ENCODE data around the gene EMC10.

The EMC10 gene

DNA sequence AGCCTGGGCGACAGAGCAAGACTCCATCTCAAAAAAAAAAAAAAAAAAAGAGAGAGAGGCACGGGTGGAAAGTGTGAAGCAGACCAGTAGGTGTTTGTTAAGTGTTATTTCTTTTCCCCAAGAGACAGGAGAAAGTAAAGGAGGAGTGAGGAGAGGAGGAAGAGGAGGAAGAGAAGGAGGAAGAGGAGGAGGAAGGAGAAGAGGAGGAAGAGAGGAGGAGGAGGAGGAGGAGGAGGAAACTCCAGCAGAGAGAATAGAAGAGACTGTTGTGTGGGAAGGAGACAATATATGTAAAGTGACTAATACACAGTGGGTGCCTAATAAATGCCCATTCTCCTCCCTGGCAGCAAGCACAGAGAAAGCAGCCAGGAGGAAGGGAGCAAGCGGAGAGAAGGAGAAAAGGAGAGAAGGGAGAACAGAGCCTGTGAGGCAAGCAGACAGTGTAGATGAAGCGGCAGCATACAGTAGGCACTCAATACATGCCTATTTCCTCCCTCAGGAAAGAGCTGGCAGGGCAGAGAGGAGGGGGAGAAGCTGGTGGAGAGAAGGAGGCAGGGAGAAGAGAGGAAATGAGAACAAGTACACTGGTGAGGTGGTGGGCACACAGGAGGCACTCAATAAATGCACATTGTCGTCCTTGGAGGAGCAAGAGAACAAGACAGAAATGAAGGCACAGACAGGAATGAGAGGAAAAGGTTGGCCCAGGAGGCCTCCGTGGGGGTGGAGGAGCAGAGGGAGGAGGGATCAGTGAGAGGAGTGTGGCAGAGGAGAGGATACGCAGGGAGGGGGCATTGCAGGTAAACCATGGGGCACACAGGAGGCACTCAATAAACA lies 18.1 kb downstream of the EMC10 start:
- Histone ChIP-seq H3K36me3 (ENCODE audit: control insufficient read depth, low read length) (no peaks in the 10 kb centered on the region), H3K9me3 (ENCODE audit: control insufficient read depth, insufficient read depth, low read length) (no peaks in the 10 kb centered on the region), H3K79me2 (ENCODE audit: control insufficient read depth, low read length) (no peaks in the 10 kb centered on the region), H4K20me1 (ENCODE audit: control insufficient read depth, insufficient read depth, low read depth, low read length) (no peaks in the 10 kb centered on the region), H3F3A (ENCODE audit: control insufficient read depth, insufficient read depth) (peaks cover 6% of the 10 kb centered on the region), H3K27me3 (ENCODE audit: control insufficient read depth, low read length) (no peaks in the 10 kb centered on the region), H3K4me2 (ENCODE audit: low read length) (no peak overlapping the region), H3K27ac (ENCODE audit: low read depth, low read length) (no peak overlapping the region), H3K4me3 (ENCODE audit: low read length) (no peak overlapping the region), H3K9me2 (replicated peaks; ENCODE audit: control insufficient read depth, low read length) (no peaks in the 10 kb centered on the region), H3K4me1 (ENCODE audit: control insufficient read depth, low read length) (peaks cover 12% of the 10 kb centered on the region)
- TF ChIP-seq EZH2phosphoT487 (IDR thresholded peaks at IDR 0.05; ENCODE audit: borderline replicate concordance, low read length), result no peak
- TF ChIP-seq, protein P1, sequence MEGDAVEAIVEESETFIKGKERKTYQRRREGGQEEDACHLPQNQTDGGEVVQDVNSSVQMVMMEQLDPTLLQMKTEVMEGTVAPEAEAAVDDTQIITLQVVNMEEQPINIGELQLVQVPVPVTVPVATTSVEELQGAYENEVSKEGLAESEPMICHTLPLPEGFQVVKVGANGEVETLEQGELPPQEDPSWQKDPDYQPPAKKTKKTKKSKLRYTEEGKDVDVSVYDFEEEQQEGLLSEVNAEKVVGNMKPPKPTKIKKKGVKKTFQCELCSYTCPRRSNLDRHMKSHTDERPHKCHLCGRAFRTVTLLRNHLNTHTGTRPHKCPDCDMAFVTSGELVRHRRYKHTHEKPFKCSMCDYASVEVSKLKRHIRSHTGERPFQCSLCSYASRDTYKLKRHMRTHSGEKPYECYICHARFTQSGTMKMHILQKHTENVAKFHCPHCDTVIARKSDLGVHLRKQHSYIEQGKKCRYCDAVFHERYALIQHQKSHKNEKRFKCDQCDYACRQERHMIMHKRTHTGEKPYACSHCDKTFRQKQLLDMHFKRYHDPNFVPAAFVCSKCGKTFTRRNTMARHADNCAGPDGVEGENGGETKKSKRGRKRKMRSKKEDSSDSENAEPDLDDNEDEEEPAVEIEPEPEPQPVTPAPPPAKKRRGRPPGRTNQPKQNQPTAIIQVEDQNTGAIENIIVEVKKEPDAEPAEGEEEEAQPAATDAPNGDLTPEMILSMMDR (IDR thresholded peaks at IDR 0.05; ENCODE audit: low read depth, low read length, poor library complexity, severe bottlenecking), result no peak

DNA sequence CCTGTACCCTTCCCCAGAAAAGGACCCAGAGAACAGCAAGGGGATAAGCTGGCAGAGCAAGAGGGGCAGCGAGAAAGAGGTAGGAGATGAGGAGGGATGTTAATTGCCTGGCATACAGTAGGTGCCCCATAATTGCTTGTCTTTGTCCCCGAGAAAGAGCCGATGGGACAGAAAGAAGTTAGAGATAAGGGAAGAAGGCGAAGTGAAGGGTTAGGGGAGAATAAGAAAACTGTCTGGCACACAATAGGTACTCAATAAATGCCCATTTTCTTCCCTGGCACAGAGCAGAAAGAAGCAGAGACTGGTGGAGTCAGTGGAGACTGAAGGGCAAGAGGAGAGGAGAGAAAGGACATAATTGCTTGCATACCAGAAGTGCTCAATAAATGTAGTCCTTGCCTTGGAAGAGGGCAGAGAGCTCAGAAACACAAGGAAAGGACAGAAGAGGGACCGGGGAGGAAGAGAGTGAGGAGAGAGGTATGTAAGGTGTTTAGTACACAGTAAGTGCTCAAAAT lies 18.8 kb downstream of the EMC10 start:
- no peak overlapping the region for H3K4me2 ChIP-seq (ENCODE audit: low read length)
- peaks cover 6% of the 10 kb centered on the region for H3F3A ChIP-seq (ENCODE audit: control insufficient read depth, insufficient read depth)
- H3K9me3 ChIP-seq (ENCODE audit: control insufficient read depth, insufficient read depth, low read length), result no peaks in the 10 kb centered on the region
- TF ChIP-seq, protein P1 (IDR thresholded peaks at IDR 0.05; ENCODE audit: low read depth, low read length, poor library complexity, severe bottlenecking), result no peak
- no peak for TF ChIP-seq EZH2phosphoT487 (IDR thresholded peaks at IDR 0.05; ENCODE audit: borderline replicate concordance, low read length)
- H4K20me1 ChIP-seq (ENCODE audit: control insufficient read depth, insufficient read depth, low read depth, low read length), result no peaks in the 10 kb centered on the region
- H3K27ac ChIP-seq (ENCODE audit: low read depth, low read length), result no peak overlapping the region
- H3K4me1 ChIP-seq (ENCODE audit: control insufficient read depth, low read length), result peaks cover 12% of the 10 kb centered on the region
- H3K36me3 ChIP-seq (ENCODE audit: control insufficient read depth, low read length), result no peaks in the 10 kb centered on the region
- no peak overlapping the region for H3K4me3 ChIP-seq (ENCODE audit: low read length)
- H3K79me2 ChIP-seq (ENCODE audit: control insufficient read depth, low read length), result no peaks in the 10 kb centered on the region
- no peaks in the 10 kb centered on the region for H3K27me3 ChIP-seq (ENCODE audit: control insufficient read depth, low read length)
- no peaks in the 10 kb centered on the region for H3K9me2 ChIP-seq (replicated peaks; ENCODE audit: control insufficient read depth, low read length)

DNA sequence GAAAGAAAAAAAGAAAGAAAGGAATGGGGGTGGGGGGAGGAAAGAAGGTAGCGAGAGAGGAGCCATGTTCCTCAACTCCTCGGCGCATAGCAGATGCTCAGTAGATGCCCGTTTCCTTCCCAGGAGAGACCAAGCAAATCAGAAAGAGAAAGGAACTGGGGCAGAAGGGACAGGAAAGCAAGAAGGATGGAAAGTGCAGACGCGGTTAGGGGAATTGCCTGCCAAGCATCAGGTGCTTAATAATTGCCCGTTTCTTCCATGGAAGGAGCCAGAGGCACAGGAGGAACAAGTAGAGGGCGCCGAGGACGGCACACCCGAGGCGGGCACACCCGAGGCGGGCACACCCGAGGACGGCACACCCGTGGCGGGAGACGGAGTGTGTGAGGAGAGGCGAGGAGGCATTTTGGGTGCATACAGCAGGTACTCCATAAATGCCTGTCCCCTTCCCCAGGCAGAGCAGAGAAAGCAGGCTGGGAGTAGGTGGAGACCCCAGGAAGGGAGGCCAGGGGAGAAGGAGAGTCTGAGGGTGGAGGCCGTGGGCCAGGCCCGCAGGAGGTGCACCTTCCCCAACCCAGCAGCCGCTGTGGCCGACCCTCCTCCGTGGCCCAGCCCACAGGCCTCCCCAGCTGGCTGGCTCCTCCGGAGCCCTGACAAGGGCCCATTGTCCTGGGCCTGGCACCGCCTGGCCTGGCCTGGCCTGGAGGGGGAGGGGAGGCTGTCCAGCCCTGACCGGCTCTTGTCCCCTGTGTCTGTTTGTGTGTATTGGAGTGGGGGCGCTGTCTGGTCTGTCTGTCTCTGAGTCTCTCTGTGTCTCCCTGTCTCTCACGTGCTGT lies 20.1 kb downstream of the EMC10 start:
- Histone ChIP-seq H3K27me3 (ENCODE audit: control insufficient read depth, low read length) (no peaks in the 10 kb centered on the region), H3K4me1 (ENCODE audit: control insufficient read depth, low read length) (peaks cover 16% of the 10 kb centered on the region), H3F3A (ENCODE audit: control insufficient read depth, insufficient read depth) (peaks cover 5% of the 10 kb centered on the region), H3K4me3 (ENCODE audit: low read length) (no peak overlapping the region), H3K9me3 (ENCODE audit: control insufficient read depth, insufficient read depth, low read length) (no peaks in the 10 kb centered on the region), H3K9me2 (replicated peaks; ENCODE audit: control insufficient read depth, low read length) (no peaks in the 10 kb centered on the region), H4K20me1 (ENCODE audit: control insufficient read depth, insufficient read depth, low read depth, low read length) (no peaks in the 10 kb centered on the region), H3K36me3 (ENCODE audit: control insufficient read depth, low read length) (no peaks in the 10 kb centered on the region), H3K27ac (ENCODE audit: low read depth, low read length) (no peak overlapping the region), H3K79me2 (ENCODE audit: control insufficient read depth, low read length) (no peaks in the 10 kb centered on the region), H3K4me2 (ENCODE audit: low read length) (no peak overlapping the region)
- TF ChIP-seq, protein P1 (IDR thresholded peaks at IDR 0.05; ENCODE audit: low read depth, low read length, poor library complexity, severe bottlenecking), result no peak
- TF ChIP-seq EZH2phosphoT487 (IDR thresholded peaks at IDR 0.05; ENCODE audit: borderline replicate concordance, low read length), result no peak
